ENCODE data around the gene PGAP1.

DNA sequence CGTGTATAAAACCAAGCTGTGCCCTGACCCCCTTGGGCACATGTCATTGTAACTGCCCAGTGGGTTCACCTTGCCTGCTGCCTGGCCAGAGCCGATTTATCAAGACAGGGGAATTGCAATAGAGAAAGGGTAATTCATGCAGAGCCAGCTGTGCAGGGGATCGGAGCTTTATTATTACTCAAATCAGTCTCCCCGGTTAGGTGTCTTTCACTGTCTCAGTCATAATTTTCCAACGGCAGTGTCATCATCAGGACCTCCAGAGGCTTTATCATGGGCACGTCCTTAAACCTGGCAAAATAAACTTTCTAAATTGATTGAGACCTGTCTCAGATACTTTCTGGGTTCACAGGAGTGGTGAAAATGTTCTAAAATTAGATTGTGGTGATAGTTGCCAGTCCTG, 29.6 kb upstream of the PGAP1 start:
- TF ChIP-seq CTCF (IDR thresholded peaks at IDR 0.05) (no peak), POLR2A (IDR thresholded peaks at IDR 0.05) (no peak)

All from uterus (tissue), 2 donors.